Suppressor macrophage (primary cell): Measurements from ENCODE around the gene PCDH15.

Experiments used
- DNase-seq, 4 experiments: peaks; one replicate each; pipeline ENCODE4 v3.0.0-alpha.2; 2020 to 2022
- total RNA-seq, 17 experiments: gene quantifications; one replicate each; lab custom pipeline; 2026; ENCODE audit warnings: mixed read lengths in 6 of 17, inconsistent platforms in 3 of 17; lab: John Stamatoyannopoulos, UW

Gene PCDH15
- 0 to 8.0 (median 0) reads per million in 17 experiments for total RNA-seq

- no peak for DNase-seq
Observed at GRCh38 chr10:54800741-54801421, at the start of gene PCDH15. PCDH15 (minus strand) TSS chr10:54801231; CDS start chr10:54664262, 136,969 bp downstream.

- no peak for DNase-seq
Observed at GRCh38 chr10:54843932-54844331, 42.9 kb upstream of the PCDH15 start.

DNA sequence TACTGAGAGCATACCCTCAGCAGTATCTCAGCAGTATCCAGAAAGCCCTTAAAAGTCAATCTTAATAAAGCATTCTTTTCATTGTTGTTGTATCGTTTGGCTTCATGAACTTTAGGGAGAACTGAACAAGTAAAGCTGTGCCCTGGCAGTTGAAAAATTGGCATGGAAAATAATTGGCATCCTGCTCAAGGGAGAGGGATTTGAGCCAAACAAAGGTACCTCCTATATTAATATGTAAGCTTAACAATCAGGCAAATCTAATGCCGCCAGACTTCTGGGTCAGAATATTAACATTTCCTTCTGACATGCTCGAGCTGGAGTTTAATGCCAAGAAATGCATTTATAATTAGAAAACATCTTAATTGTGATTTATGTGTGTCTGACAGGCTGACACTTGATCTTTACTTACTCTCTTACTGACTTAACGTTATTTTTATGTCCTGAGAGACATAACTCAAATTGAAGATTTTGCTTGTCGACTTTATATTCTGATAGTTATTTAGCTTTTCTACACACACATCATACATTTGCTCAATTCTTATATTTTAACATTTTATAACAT is 42.1 kb upstream of the PCDH15 start:
- DNase-seq, result no peak

DNA sequence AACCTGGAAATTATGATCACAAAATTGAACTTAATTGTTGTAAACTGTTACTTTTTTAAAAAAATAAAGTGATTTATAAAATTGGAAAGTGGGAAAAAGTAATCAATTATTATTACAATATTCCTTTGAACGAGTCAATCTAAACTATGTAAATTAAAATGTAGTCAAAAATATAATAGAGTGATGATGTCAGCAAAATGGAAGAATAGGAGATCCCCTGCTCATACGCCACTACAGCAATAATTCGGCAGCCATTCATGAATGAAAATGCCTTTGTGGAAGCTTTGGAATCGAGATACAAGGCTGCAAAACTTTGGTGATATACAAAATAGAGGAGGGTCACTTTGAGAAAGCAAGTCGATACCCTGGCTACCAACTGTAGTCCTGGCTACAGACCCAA is 36.4 kb upstream of the PCDH15 start:
- no peak for DNase-seq

- no peak for DNase-seq
Observed at GRCh38 chr10:54833029-54833428, 32.0 kb upstream of the PCDH15 start.

- DNase-seq, result no peak
Observed at GRCh38 chr10:54826994-54827560, 26.0 kb upstream of the PCDH15 start.

DNA sequence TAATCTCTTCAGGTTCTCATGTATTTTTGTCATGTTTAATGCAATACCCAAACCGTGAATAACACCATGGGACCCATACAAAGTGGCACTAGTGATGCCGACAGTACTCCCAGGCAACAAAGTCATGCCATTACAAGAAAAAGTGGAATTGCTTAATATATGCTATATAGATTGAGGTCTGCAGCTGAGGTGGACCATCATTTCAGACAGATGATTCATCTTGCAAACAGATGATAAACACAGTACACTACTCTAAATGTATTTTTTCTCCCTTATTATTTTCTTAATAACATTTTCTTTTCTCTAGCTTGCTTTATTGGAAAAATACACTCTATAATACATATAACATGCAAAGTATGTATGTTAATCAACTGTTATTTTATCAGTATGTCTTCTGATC is 14.6 kb upstream of the PCDH15 start:
- no peak for DNase-seq

- DNase-seq, result no peak
Observed at GRCh38 chr10:54808186-54808935, 7.3 kb upstream of the PCDH15 start.

GRCh38 chr10:54799506-54799905 is 1.5 kb downstream of the PCDH15 start:
- no peak for DNase-seq

DNA sequence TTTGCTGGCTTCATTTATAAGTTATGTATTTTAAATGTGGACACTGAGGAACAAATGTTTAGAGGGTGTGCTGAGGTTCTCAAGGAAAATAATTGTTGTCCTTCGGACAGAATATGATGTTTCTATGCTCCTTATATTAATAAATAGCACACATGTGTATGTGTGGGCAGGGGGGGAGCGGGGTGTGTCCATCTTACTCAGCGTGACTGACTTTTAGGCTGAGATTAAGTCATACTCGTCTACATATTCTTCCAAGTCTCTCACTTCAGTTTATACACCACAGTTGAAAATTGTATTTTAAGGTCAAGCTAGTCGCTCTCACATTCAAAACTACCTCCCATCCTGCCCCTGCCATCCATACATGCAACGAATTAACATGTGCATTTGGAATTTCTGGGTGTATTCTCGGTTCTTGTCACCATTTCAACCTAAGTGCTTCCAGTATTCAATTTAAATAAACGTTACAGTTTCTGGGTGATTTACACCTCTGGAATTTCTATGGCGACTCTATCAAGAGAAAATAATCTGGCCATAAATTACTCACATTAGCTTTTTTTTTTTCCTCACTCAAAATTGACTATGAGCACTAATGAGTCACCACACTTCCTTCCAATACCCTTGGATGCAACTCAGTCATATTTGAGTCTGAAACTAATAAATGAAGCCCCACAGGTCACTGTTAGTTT is 3.3 kb downstream of the PCDH15 start:
- DNase-seq, result no peak

GRCh38 chr10:54796881-54797280 is 4.2 kb downstream of the PCDH15 start:
- no peak for DNase-seq

- DNase-seq, result no peak
Observed at GRCh38 chr10:54776622-54777021, 24.4 kb downstream of the PCDH15 start.

- DNase-seq, result no peak
Observed at GRCh38 chr10:54772468-54773122, 28.4 kb downstream of the PCDH15 start.

GRCh38 chr10:54769051-54769450 is 32.0 kb downstream of the PCDH15 start:
- no peak for DNase-seq

- no peak for DNase-seq
Observed at GRCh38 chr10:54758791-54759190, 42.2 kb downstream of the PCDH15 start.

DNA sequence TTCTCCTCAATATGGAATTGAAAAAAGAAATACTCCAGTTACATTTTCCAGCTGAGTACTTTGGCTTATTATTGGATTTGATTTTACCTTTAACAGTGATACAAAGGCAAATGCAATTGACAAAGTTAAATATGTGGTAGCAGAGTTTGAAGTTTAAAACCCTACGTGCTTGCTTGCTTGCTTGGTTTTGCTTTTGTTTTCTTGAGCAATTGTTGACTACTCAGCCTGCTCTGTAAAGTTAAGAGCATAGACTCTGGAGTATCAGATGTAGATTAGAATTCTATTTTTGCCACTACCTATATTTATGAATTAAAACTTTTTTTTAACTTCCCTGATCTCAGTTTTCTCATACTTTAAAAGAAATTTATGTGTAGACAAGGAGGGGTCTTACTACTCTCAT is 51.4 kb downstream of the PCDH15 start:
- DNase-seq, result no peak

DNA sequence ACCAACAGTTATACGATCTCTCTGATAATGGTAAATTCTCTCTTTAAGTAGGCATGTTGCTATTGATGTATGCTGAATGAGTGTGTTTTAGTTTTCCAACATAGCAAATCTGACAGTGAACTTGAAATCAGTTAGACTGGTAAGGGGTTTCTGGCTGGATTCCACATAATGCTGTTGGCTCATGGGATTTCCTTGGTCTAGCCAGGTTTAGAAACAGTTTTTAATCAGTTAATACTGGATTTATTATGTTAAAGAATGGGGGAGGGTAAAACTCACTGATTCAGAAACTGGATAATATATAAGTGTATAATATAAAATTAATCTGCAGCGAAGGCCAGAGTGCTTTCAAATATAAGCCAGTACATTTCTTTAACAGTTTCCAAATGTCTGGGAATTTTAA is 55.6 kb downstream of the PCDH15 start:
- DNase-seq, result no peak

GRCh38 chr10:54742416-54742815 is 58.6 kb downstream of the PCDH15 start:
- DNase-seq, result no peak

DNA sequence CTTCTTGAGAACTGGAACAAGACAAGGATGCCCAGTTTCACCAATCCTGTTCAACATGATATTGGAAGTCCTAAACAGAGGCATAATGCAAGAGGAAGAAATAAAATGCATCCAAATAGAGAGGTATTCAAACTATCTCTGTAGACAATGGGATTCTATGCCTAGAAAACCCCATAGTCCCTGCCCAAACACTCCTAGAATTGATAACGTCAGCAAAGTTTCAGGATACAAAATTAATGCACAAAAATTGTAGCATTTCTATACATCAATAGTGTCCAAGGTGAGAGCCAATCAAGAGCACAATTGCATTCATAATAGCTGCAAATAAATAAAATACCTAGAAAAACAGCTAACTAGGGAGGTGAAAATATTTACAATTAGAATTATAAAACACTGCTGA is 72.5 kb downstream of the PCDH15 start:
- DNase-seq, result no peak

DNA sequence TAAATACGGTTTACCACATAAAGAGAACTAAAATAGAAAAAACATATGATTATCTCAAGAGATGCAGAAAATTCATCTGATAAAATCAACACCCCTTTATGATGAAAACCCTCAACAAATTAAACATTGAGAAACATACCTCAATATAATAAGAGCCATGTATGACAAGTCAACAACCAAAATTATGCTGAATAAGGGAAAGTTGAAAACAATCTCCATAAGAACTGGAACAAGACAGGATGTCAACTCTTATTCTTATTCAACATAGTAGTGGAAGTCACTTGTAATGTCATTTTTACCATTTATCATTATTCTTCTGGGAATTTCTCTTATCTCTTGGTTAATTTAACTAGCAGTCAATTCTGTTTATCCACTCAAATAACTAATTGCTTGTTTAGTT is 79.0 kb downstream of the PCDH15 start:
- no peak for DNase-seq

- DNase-seq, result no peak
Observed at GRCh38 chr10:54710918-54711317, 90.1 kb downstream of the PCDH15 start.

- DNase-seq, result no peak
Observed at GRCh38 chr10:54708591-54708990, 92.4 kb downstream of the PCDH15 start.
